ENCODE data around the gene OCIAD2.
"Not testable (repeated sequence)": the region's sequence is repeated elsewhere in the genome, so short reads cannot be mapped to it uniquely, and the experiment has no call there.

OCIAD2 gene

GRCh38 chr4:48906206-48907173 lies at the start of gene OCIAD2:
OCIAD2 (minus strand) TSS chr4:48906774; CDS start chr4:48904549, 2,225 bp downstream.
- peak; percentile 61 for DNase-seq (ENCODE audit: low read depth, low spot score)

- no peak for DNase-seq (ENCODE audit: low read depth, low spot score)
Measured at GRCh38 chr4:48954314-48954713, 47.7 kb upstream of the OCIAD2 start.

GRCh38 chr4:48949518-48950219 lies 43.1 kb upstream of the OCIAD2 start:
- DNase-seq (ENCODE audit: low read depth, low spot score), result no peak

- no peak for DNase-seq (ENCODE audit: low read depth, low spot score)
Measured at GRCh38 chr4:48949086-48949485, 42.5 kb upstream of the OCIAD2 start.

- DNase-seq (ENCODE audit: low read depth, low spot score), result no peak
Measured at GRCh38 chr4:48947731-48948130, 41.2 kb upstream of the OCIAD2 start.

- no peak for DNase-seq (ENCODE audit: low read depth, low spot score)
Measured at GRCh38 chr4:48945981-48946380, 39.4 kb upstream of the OCIAD2 start.

GRCh38 chr4:48944756-48945241 lies 38.2 kb upstream of the OCIAD2 start:
- no peak for DNase-seq (ENCODE audit: low read depth, low spot score)

- no peak for DNase-seq (ENCODE audit: low read depth, low spot score)
Measured at GRCh38 chr4:48944252-48944651, 37.7 kb upstream of the OCIAD2 start.

- DNase-seq (ENCODE audit: low read depth, low spot score), result no peak
Measured at GRCh38 chr4:48943387-48943786, 36.8 kb upstream of the OCIAD2 start.

GRCh38 chr4:48939785-48940184 lies 33.2 kb upstream of the OCIAD2 start:
- DNase-seq (ENCODE audit: low read depth, low spot score), result no peak

GRCh38 chr4:48938831-48939230 lies 32.3 kb upstream of the OCIAD2 start:
- DNase-seq (ENCODE audit: low read depth, low spot score), result no peak

- DNase-seq (ENCODE audit: low read depth, low spot score), result no peak
Measured at GRCh38 chr4:48937033-48937432, 30.5 kb upstream of the OCIAD2 start.

GRCh38 chr4:48931459-48931858 lies 24.9 kb upstream of the OCIAD2 start:
- no peak for DNase-seq (ENCODE audit: low read depth, low spot score)

- DNase-seq (ENCODE audit: low read depth, low spot score), result no peak
Measured at GRCh38 chr4:48930654-48931053, 24.1 kb upstream of the OCIAD2 start.

GRCh38 chr4:48924416-48924815 lies 17.8 kb upstream of the OCIAD2 start:
- DNase-seq (ENCODE audit: low read depth, low spot score), result no peak

GRCh38 chr4:48923065-48923464 lies 16.5 kb upstream of the OCIAD2 start:
- not testable (repeated sequence) for DNase-seq (ENCODE audit: low read depth, low spot score)

- no peak for DNase-seq (ENCODE audit: low read depth, low spot score)
Measured at GRCh38 chr4:48914311-48914710, 7.7 kb upstream of the OCIAD2 start.

GRCh38 chr4:48913346-48913745 lies 6.8 kb upstream of the OCIAD2 start:
- DNase-seq (ENCODE audit: low read depth, low spot score), result no peak

GRCh38 chr4:48912349-48912748 lies 5.8 kb upstream of the OCIAD2 start:
- no peak for DNase-seq (ENCODE audit: low read depth, low spot score)

- DNase-seq (ENCODE audit: low read depth, low spot score), result no peak
Measured at GRCh38 chr4:48910511-48910910, 3.9 kb upstream of the OCIAD2 start.

- no peak for DNase-seq (ENCODE audit: low read depth, low spot score)
Measured at GRCh38 chr4:48909697-48910096, 3.1 kb upstream of the OCIAD2 start.

- DNase-seq (ENCODE audit: low read depth, low spot score), result no peak
Measured at GRCh38 chr4:48908687-48909086, 2.1 kb upstream of the OCIAD2 start.
